Prostate gland (tissue), 2 donors: ENCODE data around the gene ANO10.

ENCODE experiments used
- CTCF ChIP-seq, 4 experiments: fragments of 200-600 bp in 2 of 4; fragments of 450-650 bp in 2 of 4; sonication (generic) in 2 of 4; IDR thresholded peaks; 1 replicate in 3 of 4; 2 replicates in 1 of 4; pipeline ENCODE4 v1.5.1; 2016 to 2019; ENCODE audit warnings: antibody characterized with exemption in 4 of 4, mild to moderate bottlenecking in 2 of 4, moderate library complexity in 2 of 4
- POLR2AphosphoS5 ChIP-seq: sonication (generic); formaldehyde crosslinking; IDR thresholded peaks from one replicate; pipeline ENCODE4 v1.6.1; 2017; ENCODE audit warnings: antibody characterized with exemption

- TF ChIP-seq CTCF (IDR thresholded peaks at IDR 0.05) (no peak), POLR2AphosphoS5 (no peak)
These were observed 7.9 kb upstream of the ANO10 start for GRCh38 chr3:43629741-43630140.
